PC-9 (cell line): Measurements from ENCODE around the gene ACAP3.
"Not testable (repeated sequence)": the region's sequence is repeated elsewhere in the genome, so short reads cannot be mapped to it uniquely, and the experiment has no call there.

ENCODE experiments used
- EZH2 ChIP-seq: fragments of 200-600 bp; sonication (generic); IDR thresholded peaks from 2 replicates; pipeline ENCODE4 v1.8.0; 2017; ENCODE audit warnings: antibody characterized with exemption, low read depth
- TF ChIP-seq, protein P1 (sequence below): fragments of 200-600 bp; sonication (generic); conservative IDR thresholded peaks from 2 replicates; pipeline ENCODE4 v1.6.1; 2017; ENCODE audit warnings: mixed run types, antibody characterized with exemption, mild to moderate bottlenecking, moderate library complexity

GRCh38 chr1:1248009-1248913 is 59.5 kb downstream of the ACAP3 start:
- TF ChIP-seq, protein P1, sequence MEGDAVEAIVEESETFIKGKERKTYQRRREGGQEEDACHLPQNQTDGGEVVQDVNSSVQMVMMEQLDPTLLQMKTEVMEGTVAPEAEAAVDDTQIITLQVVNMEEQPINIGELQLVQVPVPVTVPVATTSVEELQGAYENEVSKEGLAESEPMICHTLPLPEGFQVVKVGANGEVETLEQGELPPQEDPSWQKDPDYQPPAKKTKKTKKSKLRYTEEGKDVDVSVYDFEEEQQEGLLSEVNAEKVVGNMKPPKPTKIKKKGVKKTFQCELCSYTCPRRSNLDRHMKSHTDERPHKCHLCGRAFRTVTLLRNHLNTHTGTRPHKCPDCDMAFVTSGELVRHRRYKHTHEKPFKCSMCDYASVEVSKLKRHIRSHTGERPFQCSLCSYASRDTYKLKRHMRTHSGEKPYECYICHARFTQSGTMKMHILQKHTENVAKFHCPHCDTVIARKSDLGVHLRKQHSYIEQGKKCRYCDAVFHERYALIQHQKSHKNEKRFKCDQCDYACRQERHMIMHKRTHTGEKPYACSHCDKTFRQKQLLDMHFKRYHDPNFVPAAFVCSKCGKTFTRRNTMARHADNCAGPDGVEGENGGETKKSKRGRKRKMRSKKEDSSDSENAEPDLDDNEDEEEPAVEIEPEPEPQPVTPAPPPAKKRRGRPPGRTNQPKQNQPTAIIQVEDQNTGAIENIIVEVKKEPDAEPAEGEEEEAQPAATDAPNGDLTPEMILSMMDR = not testable (repeated sequence)
- TF ChIP-seq EZH2 = not testable (repeated sequence)
